Fibroblast of skin of left quadriceps (primary cell): ENCODE measurements around the gene MEGF9.

Experiments used
- DNase-seq, 2 experiments: peaks; one replicate each; pipeline ENCODE4 v3.0.0-alpha.2; 2013; ENCODE audit warnings: low read depth in 2 of 2

Gene MEGF9

DNA sequence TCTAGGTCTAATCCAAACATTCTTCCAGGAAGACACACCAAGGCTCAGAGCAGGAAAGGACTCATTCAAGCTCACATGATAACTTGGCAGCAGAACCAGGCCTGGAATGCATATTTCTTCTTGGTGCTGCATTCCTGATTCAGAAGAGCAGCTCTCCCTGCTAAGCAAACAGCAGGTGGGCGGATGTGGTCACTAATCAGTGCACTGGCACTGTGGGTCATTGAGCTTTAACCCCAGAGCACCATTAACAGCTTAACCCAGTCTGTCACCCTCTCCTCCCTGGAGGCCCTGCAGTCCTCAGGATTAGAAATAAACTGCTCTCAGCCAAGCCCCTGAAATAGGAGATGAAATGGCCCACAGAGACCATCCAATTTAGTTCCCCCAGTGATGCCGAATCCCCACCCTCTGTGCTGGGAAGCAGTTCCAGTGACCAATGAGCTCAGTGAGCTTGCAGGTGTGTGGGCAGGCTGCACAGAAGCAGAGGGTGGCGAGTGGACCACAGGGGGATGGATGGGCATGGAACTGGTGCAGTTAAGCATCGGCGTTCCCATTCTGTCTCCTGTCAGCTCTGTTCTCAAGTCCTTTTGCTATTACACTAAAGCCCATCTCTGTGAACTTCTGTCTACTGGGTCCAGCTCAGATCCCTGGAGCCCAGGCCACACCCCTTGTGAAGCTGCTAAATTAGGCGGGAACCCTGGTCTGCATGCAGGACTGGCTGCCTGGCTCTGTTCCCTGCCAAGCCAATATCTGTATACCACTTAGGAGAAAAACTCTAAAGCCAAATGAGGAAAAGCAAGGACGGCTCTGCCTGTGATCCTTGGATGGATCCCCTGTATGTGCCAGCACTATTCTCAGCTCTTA lies 16.6 kb upstream of the MEGF9 start:
- no peak for DNase-seq

DNA sequence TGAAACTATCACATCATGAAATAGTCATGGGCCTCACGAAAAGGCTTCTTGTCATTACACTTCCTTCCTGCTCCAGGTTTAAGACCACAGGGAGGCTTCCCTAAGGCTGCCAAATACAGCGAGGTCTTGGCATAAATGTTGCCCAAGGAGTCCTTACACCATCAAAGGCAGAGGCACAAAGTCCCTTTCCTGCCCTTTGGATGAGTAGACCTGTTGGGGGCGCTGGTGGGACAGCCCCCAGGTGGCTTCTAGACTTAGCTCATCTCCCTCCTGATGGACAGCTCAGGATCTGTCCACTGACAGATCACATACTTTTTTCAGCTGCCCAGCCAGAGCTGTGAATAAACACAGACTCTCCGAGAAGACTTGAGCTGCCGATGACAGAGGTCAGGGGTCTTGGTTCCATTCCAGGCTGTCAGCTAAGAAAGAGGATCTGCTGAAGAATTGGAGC lies 15.5 kb upstream of the MEGF9 start:
- no peak for DNase-seq

DNA sequence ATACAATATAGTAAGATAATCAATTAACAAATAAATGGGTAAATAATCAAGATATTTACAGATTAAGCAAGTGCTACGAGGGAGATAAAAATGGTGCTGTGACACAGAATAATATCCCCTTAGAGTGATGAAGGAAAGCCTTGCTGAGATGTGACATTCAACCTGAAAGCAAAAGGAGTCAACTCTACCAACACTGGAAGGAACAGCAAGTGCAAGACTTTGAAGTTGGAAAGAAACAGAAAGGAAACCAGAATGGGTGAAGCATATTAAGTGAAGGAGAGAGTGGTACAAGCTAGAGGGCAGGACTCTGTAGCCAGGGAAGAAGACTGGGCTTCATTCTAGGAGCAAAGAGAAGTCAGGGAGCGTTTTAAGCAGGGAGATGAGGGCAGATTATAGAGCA lies 12.2 kb upstream of the MEGF9 start:
- no peak for DNase-seq

DNA sequence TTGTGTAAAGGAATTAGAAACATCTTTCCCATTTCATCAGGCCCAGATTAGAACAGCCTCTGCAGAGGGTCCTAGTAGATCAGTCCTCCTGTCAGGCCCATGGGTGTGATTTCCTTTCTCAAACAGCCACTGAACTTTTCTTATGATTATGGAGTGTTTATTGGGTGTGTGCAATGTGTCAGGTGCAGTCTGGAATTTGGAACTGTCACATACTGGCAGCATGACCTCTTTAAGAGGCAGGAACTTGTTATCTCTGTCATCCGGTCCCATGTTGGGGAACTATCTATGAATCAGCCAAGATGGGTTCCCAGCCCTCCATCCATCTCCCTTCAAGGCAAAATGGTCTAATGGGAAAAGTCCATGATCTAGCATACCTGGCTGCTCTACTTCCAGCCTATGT lies 11.6 kb upstream of the MEGF9 start:
- no peak for DNase-seq

DNA sequence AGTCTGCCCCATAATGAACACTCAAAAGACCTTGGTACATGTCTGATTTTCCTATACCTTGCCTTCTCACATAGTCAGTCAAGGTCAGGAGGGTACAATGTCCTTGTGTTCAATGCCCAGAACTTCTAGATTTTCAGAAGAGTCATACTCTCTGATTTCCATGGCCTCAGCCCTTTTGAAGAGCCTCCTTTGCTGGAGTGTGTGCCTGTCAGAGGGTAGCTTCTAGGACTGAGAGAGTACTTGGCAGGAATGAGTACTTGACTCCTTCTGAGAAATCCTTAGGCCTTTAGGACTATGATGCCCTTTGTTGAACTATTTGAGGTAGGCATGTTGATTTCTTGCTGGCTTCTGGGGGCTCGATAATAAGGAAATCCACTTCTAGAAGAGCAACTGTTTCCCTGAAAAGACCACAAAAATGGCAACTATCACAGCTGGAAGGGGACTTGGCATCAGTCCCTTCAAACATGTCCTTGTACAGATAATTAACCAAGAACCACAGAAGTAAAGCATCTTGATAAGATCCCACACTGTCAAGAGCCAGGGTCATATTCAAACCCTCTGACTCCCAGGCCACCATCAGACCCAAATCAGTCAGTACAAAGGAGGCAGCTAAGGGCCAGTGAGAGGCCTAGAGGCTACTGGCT lies 10.6 kb upstream of the MEGF9 start:
- DNase-seq, result no peak

DNA sequence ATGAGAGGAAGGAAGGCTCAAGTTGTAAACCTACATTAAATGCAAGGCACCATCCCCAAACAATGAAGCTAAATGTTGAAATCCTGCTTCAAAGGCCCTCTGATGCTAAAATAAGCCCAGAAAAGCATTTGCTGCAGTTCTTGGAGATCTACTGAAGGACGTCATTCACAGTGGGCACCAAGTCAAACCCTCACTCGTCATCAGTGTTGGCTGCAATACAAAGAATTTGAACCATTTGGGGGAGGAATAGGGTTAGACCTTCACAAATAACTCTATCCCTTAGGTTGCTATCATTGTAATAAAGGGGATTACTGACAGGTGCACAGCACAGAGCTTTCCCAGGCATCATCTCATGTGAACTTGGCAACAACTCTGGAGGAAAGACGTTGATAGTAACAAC lies 9.3 kb upstream of the MEGF9 start:
- DNase-seq, result no peak

DNA sequence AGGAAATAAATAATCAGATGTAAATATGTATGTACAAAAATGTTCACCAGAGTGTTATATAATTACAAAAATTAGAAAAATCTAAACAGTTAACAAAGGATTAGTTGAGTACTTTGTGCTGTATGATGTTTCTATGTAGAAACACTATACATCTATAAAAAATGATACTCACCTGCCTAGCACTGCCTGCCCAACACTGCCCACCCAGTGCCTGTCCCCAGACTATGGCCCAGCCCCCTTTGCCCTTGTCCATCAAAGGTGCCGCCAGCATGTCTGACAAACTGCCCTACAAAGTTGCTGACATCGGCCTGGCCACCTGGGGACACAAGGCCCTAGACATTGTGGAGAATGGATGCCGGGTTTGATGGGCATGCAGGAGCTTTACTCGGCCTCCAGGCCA lies 6.1 kb upstream of the MEGF9 start:
- no peak for DNase-seq

DNA sequence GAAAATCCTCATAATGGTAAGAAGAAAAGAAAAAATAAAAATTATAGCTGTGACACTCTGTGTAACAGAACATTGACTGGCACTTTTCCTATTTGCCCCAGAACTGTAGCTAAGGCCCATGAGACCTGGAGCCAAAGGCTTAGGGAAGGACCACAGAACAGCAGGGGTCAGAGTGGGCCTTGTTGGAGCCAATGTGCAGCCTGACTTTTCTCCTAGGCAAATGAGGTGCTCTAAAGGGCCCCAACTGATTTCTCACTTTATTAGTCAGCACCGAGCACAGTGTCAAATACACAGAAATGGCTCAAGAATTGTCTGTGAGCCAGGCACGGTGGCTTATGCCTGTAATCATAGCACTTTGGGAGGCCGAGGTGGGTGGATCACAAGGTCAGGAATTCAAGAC lies 4.0 kb upstream of the MEGF9 start:
- no peak for DNase-seq

DNA sequence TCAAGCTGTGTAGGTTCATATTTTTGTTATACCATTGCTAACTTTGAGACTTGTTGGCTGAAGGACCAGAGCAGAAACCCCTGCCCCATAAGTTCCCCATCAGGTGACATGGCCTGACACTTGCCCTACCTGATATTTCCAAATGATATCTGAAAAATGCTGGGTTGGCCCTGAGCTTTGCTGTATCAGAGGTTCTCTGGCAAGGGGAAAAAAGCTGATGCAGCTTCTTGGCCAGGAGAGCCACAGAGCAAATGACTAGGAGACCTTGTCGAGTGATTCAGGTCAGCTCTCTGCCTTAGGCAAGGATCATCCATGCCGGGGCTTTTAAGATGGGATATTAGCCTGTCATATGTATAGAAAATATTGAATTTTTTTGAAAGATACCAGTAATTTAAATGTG lies 2.9 kb upstream of the MEGF9 start:
- no peak for DNase-seq

DNA sequence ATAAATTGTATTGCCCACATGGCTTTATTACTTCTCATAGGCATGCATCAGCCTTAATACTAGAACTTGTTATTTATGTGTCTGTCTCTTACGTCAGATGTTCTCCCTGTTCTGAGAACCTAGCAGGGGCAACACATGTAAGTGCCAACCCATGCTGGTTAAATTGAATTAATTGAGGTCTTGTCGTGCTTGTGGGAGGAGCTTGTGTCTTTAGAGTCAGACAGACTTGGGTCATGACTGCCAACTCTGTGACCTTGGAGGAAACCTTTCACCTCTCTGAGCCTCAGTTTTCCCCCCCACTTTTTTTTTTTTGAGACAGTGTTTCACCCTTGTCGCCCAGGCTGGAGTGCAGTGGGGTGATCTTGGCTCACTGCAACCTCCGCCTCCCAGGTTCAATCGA lies 2.2 kb upstream of the MEGF9 start:
- no peak for DNase-seq

DNA sequence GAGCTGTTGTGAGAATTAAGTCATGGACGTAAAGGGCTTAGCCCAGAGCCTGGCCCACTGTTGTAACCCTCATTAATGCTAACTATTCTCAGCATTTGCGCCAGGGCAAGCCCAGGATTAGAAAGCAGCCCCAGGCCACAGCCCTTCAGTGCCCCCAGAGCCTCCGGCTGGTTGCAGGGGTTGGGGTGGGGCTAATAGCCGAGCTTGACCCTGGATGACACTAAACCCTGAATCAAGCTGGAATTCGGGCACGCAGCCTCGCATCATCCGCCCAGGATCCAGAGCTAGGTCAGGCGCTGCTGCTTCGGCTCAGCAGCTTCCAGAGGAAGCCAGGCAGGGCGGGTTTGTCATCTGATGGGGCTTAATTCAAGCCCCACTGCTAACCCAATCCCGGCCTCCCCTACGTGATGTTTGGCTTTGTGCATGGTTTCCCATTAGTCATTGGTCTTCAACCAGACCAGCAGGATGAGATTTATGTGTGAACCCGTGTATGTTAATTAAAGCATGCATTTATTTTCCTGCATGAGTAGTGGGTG lies 1.2 kb upstream of the MEGF9 start:
- peak; percentile 42 to 44 for DNase-seq

DNA sequence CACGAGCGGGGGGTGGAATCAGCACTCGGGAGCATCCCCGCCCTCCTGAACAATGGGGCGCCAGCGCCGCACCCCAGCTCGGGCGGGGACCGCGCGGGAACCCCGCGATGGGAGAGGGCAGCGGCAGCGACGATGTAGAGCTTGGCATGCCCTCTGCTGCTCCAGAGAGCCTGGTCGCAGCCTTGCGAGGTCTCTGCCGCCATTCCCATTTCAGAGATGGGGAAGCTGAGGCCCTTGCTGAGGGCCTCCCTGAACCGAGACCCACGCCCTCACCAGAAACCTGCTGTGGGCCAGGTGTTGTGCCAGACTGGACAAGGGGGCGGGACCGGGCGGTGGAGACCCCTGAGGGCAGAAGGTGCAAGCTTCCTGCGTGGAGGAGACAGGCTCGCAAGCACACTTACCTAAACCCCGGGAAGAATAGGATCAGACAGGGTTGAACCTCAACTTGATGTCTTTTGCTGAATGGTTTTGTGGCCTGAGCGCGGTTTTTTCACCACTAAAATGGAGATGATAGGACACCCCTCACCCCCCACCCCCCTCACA lies 647 bp upstream of the MEGF9 start:
- DNase-seq, result no peak

DNA sequence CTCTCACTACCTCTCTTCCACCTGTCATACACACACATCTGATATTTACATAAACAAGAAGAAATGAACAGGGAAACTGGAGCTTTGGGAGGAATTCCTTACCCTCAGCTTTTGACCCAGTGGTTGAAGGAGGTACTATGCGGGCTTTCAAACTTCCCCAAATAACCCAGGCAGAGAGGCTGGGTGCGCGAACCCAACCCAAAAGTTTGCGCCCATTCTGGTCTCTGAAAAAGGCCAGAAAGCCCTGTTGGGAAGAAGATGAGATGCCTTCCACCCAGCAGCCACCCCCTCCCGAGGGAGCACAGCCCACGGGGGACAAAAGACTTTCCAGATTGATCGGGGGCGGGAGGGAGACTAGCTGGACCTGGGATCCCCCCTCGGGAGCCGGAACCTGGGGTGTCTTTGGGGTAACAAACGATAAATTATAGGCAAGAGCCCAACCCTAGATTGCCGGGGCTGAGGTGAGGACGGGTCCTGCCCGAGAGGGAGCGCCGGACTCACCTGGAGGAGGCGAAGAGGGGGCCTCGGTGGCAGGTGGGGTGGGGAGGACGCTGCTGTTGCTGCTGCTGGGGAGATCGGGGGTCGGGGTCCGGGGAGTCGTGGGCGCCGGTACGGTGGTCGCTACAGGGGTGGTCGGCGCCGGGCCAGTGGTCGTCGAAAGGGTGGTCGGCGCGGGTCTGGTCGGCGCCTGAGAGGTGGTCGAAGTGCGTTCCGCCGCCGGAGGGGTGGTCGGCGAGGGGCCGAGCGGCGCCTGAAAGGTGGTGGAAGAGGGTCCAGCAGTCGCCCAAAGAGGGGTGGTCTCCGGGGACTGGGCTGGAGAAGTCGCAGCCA lies 798 bp downstream of the MEGF9 start:
- no peak for DNase-seq

DNA sequence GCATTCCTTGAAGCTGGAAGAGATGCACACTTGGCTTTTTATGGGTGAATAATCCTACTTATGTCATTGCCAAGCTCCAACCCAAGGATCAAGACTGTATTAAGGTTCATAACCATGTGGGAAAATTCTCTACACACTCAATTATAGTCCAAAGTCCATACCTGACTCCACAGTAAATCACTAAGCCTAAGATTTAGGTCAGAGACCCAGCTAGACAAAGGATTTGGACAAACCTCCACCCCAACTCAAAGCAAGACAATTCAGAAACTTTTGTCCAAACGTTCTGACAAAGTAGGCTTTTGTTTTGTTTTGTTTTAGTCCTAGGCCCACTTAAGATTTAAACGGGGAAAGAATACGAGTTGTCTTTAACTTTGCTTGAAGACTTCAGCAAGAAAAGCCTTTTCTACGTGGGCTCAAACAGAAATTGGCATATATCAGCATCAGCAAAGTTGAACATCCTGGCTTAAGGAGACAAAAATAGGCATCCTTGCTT lies 1.7 kb downstream of the MEGF9 start:
- no peak for DNase-seq

DNA sequence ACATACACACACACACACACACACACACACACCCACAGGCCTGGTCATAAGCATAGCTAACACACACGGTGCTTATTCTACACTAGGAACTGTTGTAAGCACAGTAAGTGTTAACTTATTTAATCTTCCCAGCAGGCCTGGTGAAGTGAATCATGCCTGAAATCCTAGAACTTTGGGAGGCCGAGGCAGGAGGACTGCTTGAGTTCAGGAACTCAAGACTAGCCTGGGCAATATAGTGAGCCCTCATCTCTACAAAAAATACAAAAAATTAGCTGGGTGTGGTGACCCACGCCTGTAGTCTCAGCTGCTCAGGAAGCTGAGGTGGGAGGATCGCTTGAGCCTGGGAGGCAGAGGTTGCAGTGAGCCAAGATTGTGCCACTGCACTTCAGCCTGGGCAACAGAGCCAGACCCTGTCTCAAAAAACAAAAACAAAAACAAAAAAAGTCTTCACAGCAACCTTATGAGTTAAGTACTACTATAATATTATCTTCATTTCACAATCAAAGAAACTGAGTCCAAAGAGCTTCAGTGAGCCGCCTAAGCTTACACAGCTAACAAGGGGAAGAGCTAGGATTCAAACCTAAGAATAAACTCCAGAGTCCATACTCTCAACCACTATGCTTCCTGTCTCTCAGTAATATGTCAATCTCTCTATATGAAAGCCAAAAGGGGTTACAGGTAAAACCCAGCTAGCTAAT lies 2.3 kb downstream of the MEGF9 start:
- no peak for DNase-seq

DNA sequence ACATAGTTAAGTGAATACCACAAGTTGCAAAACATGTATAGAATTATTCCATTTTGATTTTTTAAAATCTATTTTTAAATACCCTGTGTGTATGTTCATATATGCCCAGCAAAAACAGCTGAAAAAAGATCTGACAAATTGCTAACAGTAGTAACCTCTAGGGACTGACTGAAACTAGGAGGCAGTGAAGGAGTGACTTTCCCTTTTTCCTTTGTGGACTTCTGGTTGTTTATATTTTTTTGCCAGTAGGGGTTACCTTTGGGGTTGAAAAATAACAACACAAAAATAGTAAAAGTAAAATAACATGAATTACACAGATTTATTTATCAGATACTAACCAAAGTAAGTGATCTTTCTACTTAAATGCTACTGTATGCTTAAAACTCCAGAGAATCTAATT lies 2.9 kb downstream of the MEGF9 start:
- no peak for DNase-seq

DNA sequence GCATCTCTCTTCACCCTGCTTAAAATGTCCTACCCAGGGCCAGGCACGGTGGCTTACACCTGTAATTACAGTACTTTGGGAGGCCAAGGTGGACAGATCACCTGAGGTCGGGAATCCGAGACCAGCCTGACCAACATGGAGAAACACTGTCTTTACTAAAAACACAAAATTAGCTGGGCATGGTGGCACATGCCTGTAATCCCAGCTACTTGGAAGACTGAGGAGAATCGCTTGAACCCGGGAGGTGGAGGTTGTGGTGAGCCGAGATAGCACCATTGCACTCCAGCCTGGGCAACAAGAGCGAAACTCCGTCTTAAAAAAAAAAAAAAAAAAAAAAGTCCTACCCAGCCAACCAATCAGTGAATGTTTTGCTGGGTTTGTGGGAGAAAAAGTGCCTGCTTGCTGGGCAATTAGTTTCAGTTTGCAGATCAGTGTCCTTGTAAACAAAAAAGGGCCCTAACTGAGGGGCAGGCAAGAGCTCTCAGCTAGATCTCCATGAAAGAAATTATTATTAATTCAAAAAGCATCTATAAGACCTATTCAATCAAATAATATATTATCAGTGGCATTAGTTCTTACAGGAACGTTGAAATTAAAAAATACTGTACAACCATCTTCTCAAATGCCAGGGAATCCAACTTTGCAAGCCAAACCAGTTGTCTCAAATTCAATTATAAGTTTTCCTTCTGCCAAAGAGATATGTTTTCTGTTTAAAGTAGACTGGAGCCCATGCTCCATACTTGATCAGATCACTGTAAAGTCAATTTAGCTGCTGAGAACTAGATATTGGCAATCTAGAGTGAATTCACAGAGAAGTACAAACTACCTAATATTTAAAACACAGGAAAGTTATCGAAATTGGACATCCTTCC lies 3.9 kb downstream of the MEGF9 start:
- no peak for DNase-seq

DNA sequence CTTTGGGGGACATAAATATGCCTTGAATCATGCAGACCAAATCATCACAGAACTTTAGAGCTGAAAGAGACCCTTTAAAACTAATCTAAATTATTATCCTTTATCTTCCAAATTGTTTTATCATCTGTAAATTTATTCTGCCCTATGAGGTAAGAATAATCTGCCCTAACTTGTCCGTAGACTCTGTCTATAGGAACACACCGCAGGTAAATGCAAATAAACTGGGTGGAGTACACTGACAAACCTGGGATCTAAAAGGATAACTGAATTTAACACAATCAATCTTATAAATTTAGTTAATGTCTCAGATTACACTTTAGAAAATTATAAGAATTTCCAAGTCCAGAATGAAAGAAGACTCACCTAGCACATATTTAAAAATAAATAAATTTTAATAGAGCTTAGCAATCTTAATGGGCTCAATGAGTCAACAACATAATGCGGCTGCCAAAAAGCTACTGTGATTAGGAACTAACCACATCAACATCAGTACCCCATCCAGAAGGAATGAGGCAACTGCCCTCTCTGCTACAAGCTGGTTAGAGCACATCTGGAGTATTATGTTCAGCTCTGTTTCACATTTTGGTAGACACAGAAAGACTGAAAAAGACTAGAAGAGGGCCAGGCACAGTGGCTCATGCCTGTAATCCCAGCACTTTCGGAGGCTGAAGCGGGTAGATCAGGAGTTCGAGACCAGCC lies 5.6 kb downstream of the MEGF9 start:
- no peak for DNase-seq

DNA sequence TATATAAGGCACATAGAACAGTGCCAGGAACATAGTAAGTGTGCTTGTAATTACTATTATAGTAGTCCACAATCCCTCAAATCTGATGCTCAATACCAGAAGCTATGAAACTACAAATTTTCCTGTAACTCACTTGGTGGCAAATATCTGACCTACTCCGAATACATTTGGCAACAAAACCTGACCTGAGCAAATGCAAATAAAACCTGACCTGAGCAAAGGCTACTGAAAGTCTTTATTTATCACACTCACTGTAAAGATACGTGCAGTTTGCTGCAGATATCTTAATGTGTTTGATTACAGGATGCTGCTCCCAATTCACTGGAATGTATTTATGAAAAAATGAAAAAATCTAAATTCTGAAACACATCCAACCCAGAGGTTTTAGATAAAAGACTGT lies 7.1 kb downstream of the MEGF9 start:
- no peak for DNase-seq

DNA sequence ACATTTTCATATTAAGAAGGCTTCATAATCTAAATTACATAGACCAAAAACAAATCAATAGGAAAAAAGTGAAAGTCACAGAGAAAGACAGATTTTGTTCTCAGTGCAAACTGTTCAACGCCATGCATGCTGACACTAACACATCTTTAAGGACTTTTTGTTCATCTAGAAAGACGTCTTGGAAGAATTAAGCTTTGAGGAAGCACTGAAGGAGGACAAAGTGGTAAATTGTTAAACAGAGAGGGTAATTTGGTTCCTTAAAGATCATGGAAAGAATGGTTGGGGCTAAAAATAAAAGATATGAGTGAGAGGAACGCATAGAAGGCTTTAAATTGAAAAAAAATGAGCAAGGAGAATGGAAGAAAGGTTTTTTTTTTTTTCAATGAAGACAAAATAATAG lies 9.1 kb downstream of the MEGF9 start:
- no peak for DNase-seq
